Progenitor cell of endocrine pancreas (in vitro differentiated cells): ENCODE measurements around the gene MIGA2. TPM values are rescaled to one million over a fixed set of nuclear protein-coding genes. Genes with fewer than 3 reads are reported as not detected.
"Not testable (repeated sequence)": the region's sequence is repeated elsewhere in the genome, so short reads cannot be mapped to it uniquely, and the experiment has no call there.

Experiments used
- DNase-seq: peaks from one replicate; pipeline ENCODE4 v3.0.0; 2021; ENCODE audit warnings: low spot score; ENCODE audit not compliant: unreplicated experiment
- H3K27ac Mint-ChIP-seq: 2 replicates; pipeline ENCODE4 v1.8.0; 2021; ENCODE audit warnings: mild to moderate bottlenecking, moderate library complexity, mixed read lengths
- H3K27me3 Mint-ChIP-seq: 2 replicates; pipeline ENCODE4 v1.8.0; 2021; ENCODE audit warnings: mixed read lengths
- H3K36me3 Mint-ChIP-seq: 2 replicates; pipeline ENCODE4 v1.8.0; 2022; ENCODE audit warnings: mixed read lengths; ENCODE audit not compliant: insufficient read depth
- H3K4me1 Mint-ChIP-seq: 2 replicates; pipeline ENCODE4 v1.8.0; 2021; ENCODE audit warnings: low read depth, mixed read lengths
- H3K4me3 Mint-ChIP-seq: 2 replicates; pipeline ENCODE4 v1.8.0; 2021; ENCODE audit warnings: low read depth, mild to moderate bottlenecking, moderate library complexity, mixed read lengths
- H3K9me3 Mint-ChIP-seq: 2 replicates; pipeline ENCODE4 v1.8.0; 2021; ENCODE audit warnings: low read depth, mixed read lengths
- CTCF ChIP-seq: fragments of 200-600 bp; sonication (generic); IDR thresholded peaks from one replicate; pipeline ENCODE4 v1.5.0; 2021; ENCODE audit warnings: antibody characterized with exemption, mild to moderate bottlenecking; ENCODE audit not compliant: unreplicated experiment
- total RNA-seq: library from RNA; stranded (reverse); gene quantifications from 2 replicates; pipeline ENCODE4 v1.2.1, GENCODE V29; 2021

MIGA2 gene
- total RNA-seq, 1 donor from 2014 or later, result 45.4 TPM

- Mint-ChIP-seq H3K27ac (no peak overlapping the region), H3K4me1 (peaks cover 13% of the 10 kb centered on the region), H3K36me3 (peaks cover 1% of the 10 kb centered on the region), H3K4me3 (peak overlapping the region; percentile 69), H3K27me3 (peaks cover 11% of the 10 kb centered on the region), H3K9me3 (no peaks in the 10 kb centered on the region)
- no peak for TF ChIP-seq CTCF
- DNase-seq, result no peak
Measured at GRCh38 chr9:129109537-129109903, 73.1 kb downstream of the MIGA2 start.

DNA sequence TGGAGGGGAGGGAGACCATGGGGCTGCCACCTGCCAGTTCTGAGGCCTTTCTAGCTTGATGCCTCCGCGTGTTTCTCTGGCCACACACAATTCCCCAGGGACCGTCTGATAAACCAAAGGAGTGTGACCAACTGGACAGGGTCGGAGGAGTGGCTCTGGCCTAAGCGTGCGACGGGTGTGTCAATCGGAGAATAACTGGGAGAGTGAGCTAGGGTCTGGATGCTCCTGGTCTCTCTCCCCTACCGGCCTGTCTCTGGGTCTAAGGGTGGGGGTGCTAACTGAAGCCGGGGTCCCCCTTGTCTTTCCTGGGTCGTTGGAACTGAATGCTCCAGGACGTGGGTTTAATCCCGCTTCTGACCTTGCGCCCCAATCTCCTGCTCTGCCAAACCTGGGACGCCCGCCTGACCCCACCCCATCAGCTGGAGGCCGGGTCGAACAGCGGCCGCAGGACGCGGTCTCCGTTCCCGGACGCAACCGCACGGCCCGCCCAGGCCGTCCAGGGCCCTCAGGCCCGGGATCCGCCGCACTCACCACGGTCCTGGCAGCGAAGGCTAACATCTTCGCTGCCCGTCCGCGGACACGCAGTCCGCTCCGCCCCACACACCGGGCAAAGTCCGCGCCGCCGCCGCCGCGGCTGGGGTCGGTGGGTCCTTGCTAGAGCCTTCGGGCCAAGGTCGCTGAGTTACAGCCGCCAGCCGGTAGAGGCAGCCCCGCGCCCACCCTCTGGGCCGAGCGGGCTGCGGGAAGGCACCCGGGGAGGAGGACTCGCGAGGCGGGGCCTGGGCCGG is 73.7 kb downstream of the MIGA2 start:
- Mint-ChIP-seq H3K27me3 (peaks cover 11% of the 10 kb centered on the region), H3K27ac (peak overlapping the region; percentile 10), H3K36me3 (peaks cover 1% of the 10 kb centered on the region), H3K4me1 (peaks cover 19% of the 10 kb centered on the region), H3K4me3 (peak overlapping the region; percentile 63), H3K9me3 (no peaks in the 10 kb centered on the region)
- DNase-seq, result no peak
- TF ChIP-seq CTCF, result peak; percentile 24

DNA sequence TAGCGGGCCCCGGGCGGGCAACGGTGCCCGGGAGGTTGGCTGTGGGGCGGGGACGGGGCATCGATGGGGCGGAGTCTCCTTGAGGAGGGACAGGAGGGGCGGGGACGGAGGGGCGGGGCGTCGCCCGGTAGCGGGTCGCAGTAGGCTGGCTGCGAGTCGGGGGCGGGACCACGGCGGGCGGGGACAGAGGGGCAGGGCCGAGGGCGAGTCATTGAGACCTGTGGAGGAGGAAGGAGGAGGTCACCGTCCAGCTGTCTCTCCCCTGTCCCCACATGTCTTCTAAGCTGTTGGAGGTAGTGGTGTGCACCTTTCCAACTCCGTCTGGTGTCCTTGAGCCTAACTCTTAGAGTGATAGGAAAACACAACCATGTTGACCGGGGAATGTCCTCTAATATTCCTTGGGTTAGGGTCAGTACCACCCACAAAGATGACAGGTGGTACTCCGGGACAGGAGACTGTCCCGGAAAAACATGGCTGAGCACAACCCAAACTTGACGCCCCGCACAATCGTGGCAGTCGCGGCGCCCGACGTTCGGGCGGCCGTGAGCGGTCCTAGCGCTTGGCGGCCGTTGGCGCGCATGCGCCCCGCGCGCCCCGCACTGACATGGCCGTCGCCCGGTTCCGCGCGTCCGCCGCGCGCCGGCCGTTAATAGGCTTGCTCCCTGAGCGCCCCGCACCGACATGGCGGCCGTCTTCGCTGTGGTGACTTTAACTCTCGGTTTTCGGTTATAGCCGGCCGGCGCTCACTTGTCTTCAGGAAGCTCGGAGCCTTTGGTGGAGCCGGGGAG is 74.5 kb downstream of the MIGA2 start, which contains the start of the genes CRAT and PTPA:
Gene CRAT, minus strand, starts transcription at position 54 of the 788 bp plus-strand sequence. CDS start 284 bp downstream, outside the sequence.
Gene PTPA, plus strand, starts transcription at position 676 of the 788 bp plus-strand sequence. CDS start 186 bp downstream, outside the sequence.
- TF ChIP-seq CTCF, result no peak
- no peaks in the 10 kb centered on the region for H3K9me3 Mint-ChIP-seq
- peak within 1 kb of the TSS; percentile 95 for H3K4me3 Mint-ChIP-seq
- H3K36me3 Mint-ChIP-seq, result peaks cover 1% of the 10 kb centered on the region
- peaks cover 21% of the 10 kb centered on the region for H3K4me1 Mint-ChIP-seq
- H3K27me3 Mint-ChIP-seq, result peaks cover 11% of the 10 kb centered on the region
- DNase-seq, result peak; percentile 90
- H3K27ac Mint-ChIP-seq, result peak within 1 kb of the TSS; percentile 99

DNA sequence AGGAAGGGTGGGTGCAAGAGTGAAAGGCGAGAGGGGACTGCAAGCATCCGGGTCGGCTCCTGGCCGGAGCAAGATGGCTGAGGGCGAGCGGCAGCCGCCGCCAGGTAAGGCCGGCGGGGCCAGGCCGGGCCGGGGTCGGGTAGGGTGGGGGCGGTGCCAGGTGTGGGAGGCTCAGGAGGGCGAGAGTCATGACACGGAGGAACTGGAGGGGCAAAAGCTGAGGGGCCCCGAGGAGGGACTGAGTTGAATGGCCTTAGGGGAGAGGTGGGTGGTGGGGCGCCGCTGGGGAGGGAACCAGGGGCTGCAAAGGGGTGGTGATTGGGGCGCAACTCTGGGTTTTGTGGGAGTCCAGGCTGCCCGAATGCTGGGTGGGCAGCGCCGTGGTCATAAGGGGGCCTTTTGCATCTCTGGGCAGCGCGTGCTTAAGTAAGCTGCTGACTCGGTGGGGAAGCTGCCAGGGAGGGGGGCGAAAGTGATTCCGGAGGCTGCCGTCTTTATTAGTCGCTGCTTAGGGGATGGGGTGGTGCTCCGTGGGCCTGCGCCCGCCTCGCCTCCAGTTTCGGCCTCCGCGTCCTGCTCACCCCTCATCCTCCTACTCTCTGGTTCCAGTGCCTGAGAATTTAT is 75.2 kb downstream of the MIGA2 start:
- peaks cover 11% of the 10 kb centered on the region for H3K27me3 Mint-ChIP-seq

DNA sequence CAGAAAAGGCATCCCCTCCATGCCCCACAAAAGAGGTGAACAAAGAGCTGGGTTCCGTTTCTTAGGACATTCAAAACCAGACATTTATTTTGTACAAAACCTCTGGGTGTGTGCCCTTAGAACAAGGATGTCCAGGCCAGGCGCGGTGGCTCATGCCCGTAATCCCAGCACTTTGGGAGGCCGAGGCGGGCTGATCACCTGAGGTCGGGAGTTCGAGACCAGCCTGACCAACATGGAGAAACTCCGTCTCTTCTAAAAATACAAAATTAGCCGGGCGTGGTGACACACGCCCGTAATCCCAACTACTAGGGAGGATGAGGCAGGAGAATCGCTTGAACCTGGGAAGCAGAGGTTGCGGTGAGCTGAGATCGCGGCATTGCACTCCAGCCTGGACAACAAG is 76.1 kb downstream of the MIGA2 start:
- Mint-ChIP-seq H3K27ac (peak overlapping the region; percentile 99), H3K4me3 (peak overlapping the region; percentile 95), H3K27me3 (peaks cover 11% of the 10 kb centered on the region), H3K4me1 (peaks cover 14% of the 10 kb centered on the region)
- DNase-seq, H3K9me3 Mint-ChIP-seq, H3K36me3 Mint-ChIP-seq: not testable (repeated sequence)

More for the DNA sequence above, 75.2 kb downstream of the MIGA2 start:
- Mint-ChIP-seq H3K27ac (peak overlapping the region; percentile 99), H3K4me1 (peaks cover 19% of the 10 kb centered on the region), H3K36me3 (peaks cover under 1% of the 10 kb centered on the region), H3K9me3 (no peaks in the 10 kb centered on the region), H3K4me3 (peak overlapping the region; percentile 95)
- DNase-seq, result no peak
- no peak for TF ChIP-seq CTCF
